GM12874 (cell line): ENCODE results near the gene ZFPM1.

Experiments
- TF ChIP-seq, protein P1 (sequence below): IDR thresholded peaks from 2 replicates; pipeline ENCODE4 v1.5.1; 2011; ENCODE audit warnings: low read depth, mild to moderate bottlenecking, control low read depth, low read length, moderate library complexity; ENCODE audit not compliant: insufficient read depth

Gene ZFPM1

GRCh38 chr16:88512728-88513696, 59.9 kb downstream of the ZFPM1 start:
- TF ChIP-seq, protein P1, sequence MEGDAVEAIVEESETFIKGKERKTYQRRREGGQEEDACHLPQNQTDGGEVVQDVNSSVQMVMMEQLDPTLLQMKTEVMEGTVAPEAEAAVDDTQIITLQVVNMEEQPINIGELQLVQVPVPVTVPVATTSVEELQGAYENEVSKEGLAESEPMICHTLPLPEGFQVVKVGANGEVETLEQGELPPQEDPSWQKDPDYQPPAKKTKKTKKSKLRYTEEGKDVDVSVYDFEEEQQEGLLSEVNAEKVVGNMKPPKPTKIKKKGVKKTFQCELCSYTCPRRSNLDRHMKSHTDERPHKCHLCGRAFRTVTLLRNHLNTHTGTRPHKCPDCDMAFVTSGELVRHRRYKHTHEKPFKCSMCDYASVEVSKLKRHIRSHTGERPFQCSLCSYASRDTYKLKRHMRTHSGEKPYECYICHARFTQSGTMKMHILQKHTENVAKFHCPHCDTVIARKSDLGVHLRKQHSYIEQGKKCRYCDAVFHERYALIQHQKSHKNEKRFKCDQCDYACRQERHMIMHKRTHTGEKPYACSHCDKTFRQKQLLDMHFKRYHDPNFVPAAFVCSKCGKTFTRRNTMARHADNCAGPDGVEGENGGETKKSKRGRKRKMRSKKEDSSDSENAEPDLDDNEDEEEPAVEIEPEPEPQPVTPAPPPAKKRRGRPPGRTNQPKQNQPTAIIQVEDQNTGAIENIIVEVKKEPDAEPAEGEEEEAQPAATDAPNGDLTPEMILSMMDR, result no peak

DNA sequence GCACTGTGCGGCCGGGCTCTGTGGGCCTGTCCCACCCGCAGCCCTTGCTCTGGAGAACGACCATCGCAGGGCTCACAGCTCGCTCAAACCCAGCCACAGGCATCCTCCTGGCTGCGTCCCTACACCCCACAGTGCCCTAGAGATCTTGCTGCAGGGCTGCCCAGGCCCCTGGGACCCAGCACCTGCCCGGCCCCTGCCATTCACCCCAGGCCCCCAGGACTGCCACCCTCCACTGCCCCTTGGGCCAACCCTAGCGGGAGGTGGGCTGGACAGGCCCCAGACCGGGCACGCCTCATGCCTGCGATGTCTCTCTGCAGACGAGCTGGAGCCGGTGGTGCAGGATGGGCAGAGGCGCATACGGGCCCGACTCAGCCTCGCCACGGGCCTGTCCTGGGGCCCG, 61.0 kb downstream of the ZFPM1 start:
- TF ChIP-seq, protein P1, result no peak

DNA sequence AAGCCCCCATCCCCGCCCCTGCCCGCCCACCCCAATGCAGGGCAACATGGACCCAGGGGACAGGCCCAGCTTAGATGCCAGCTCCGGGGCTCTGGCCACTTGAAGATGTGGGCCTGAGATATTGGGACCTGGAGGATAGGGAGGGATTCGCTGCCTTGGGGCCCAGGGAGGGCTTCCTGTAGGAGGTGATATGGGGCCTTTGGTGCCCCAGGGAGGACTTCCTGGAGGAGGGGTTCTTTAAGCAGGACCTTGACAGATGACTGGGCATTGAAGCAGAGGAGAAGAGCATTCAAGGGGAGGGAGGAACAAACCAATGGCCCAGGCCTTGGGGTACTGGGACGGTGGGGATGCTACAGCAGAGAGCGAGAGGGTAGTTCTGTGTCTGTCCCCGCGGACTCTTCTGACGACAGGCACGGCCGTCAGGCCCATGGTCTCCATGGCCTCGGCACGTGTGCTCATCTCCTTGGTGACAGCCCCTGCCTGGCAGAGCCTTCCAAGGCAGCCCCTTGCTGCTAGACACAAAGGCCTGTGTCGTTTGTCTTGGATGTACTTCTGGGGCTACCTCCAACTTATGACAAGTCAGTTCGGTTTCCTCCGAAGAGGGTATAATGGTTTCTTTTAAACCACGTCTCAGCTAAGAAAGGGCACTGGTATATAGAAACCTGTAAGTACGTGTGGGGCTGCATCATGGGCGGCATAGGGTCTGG, 61.6 kb downstream of the ZFPM1 start:
- TF ChIP-seq, protein P1, result no peak

DNA sequence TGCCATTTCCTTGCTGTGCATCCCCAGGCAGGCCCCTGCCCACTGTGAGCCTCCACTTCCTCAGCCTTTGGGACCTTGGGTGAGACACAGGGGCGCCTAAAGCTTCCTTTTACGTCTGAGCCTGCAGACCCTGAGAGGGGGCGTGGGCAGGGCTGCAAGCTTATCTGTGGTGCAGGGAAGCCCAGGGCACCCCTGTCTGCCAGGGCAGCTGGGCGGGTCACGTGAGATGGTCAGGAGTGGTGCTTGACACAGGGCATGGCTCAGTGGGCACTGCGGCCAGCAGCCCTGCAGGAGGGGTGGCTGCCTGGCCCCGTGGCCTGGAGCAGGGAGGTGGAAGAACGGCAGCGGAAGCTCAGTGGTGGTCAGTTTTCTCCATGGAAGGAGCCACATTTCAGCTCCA, 62.3 kb downstream of the ZFPM1 start:
- TF ChIP-seq, protein P1, result no peak

GRCh38 chr16:88515925-88516594, 63.0 kb downstream of the ZFPM1 start:
- TF ChIP-seq, protein P1, result no peak

- TF ChIP-seq, protein P1, result no peak
Observed at GRCh38 chr16:88516601-88517061, 63.6 kb downstream of the ZFPM1 start.

DNA sequence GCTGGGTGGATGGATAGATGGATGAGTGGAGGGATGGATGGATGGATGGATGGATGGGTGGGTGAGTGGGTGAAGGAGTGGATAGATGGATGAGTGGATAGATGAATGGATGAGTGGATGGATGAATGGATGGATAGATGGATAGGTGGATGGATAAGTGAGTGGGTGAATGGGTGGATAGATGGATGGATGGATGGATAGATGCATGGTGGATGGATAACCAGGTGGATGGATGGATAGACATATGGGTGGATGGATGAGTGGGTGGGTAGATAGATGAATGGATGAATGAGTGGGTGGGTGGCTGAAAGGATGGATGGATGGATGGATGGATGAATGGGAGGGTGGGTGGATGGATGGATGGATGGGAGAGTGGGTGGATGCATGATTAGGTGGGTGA, 66.2 kb downstream of the ZFPM1 start:
- TF ChIP-seq, protein P1, result no peak
